ENCODE results near the gene ATP5F1B. TPM values are rescaled to one million over a fixed set of nuclear protein-coding genes. Genes with fewer than 3 reads are reported as not detected.

The ATP5F1B gene
- total and polyA plus RNA-seq, 8 donors: 126 to 299 (median 211) TPM

DNA sequence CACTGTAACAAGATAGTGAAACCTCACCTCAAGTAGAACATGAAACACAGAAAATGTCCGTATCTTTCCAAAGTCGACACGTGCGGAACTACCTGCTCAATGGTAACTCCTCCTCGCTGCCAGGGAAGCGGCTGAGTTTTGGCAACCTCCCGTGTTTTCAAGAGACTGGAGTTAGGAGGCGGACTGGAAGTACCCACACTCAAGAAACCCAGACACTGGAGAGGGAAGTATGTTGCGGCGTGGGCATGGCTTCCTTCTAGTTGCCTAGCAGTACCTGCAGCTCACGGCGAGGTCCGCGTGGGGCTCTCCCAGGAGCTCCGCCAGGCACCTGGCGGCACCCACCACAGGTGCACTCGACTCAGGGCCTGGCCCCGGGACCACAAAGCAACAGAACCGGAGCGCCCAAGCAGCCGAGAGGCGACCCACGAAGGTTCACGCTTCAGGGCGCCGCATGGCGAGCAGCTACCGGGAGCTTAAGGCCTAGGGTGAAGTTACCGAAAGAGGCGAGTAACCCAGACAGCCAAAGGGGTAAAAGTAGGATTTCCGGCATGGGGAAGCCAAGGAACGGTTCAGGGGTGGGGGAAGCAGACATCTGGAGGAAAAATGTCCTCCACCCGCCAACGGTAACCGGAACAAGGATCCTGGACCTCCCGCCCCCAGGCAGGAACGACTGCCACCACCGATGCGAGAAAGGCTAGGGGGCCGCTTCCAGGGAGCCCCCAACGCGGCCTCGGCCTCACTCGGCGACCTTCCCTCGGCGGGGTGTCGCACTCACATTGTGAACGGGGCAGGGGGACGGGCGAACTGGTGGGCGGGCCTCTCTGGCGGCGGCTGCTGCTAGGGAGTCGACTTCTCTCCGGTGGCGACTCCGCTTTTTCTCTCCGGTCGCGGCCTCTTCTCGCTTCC is 41.7 kb upstream of the ATP5F1B start:
- H3K36me3 ChIP-seq: no peaks in the 10 kb centered on the region
- FAIRE-seq: no peak
- H3K27me3 ChIP-seq: no peaks in the 10 kb centered on the region
- intact Hi-C loops (cut with DNase I): no loop called here
- peak; percentile 21 to 47 (median 35) for ATAC-seq
- peaks cover 0 to 8% (median 0%) of the 10 kb centered on the region in 3 donors for H3K4me1 ChIP-seq
- H3K4me3 ChIP-seq: peak overlapping the region; percentile 59 to 94 (median 78)
- peak; percentile 56 to 89 (median 72) for DNase-seq
- no peaks in the 10 kb centered on the region for H3K9me3 ChIP-seq
- H3K27ac ChIP-seq: peak overlapping the region; percentile 95 to 100 (median 100)
- TF ChIP-seq, protein P1, sequence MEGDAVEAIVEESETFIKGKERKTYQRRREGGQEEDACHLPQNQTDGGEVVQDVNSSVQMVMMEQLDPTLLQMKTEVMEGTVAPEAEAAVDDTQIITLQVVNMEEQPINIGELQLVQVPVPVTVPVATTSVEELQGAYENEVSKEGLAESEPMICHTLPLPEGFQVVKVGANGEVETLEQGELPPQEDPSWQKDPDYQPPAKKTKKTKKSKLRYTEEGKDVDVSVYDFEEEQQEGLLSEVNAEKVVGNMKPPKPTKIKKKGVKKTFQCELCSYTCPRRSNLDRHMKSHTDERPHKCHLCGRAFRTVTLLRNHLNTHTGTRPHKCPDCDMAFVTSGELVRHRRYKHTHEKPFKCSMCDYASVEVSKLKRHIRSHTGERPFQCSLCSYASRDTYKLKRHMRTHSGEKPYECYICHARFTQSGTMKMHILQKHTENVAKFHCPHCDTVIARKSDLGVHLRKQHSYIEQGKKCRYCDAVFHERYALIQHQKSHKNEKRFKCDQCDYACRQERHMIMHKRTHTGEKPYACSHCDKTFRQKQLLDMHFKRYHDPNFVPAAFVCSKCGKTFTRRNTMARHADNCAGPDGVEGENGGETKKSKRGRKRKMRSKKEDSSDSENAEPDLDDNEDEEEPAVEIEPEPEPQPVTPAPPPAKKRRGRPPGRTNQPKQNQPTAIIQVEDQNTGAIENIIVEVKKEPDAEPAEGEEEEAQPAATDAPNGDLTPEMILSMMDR (IDR thresholded peaks at IDR 0.05): no peak
- 0% methylated on average over 59 to 62 of the region's 62 CpGs for WGBS, 2 donors

DNA sequence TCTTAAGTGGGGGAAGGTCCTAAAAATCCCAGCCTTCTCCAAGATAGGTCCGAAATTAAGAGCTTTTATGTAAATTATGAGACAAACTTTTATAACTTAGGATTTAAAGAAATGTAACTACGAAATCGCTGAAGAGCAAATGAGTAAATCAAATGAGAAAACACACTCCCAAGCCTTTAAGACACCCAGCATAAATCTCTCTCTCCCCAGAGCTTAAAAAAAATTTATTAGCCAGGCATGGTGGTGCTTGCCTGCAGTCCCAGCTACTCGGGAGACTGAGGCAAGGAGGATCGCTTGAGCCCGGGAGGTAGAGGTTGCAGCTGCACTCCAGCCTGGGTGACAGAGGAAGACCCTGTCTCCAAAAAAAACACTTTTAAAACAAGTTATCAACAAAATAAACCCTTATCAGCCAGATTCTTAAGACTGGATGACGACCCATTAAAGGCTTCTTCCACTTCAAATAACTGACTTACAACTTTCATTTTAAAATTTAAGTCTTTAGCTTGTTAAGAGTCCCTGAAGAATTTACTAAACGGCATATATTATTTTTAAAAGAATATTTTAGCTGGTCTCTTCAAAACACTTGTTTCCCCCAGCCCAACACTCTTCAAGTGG is 39.1 kb upstream of the ATP5F1B start:
- ATAC-seq: no peak
- DNase-seq: peak in 1 of 6 donors; percentile 40
- intact Hi-C loops (cut with DNase I): no loop called here
- H3K9me3 ChIP-seq: no peaks in the 10 kb centered on the region
- H3K4me3 ChIP-seq: peak overlapping the region in 2 of 4 donors; percentile 59 to 94
- H3K27me3 ChIP-seq: no peaks in the 10 kb centered on the region
- peak overlapping the region; percentile 20 to 100 (median 68) for H3K27ac ChIP-seq
- no peak for FAIRE-seq
- H3K36me3 ChIP-seq: peaks cover 0 to 3% (median 0%) of the 10 kb centered on the region in 3 donors
- TF ChIP-seq, protein P1 (IDR thresholded peaks at IDR 0.05): no peak
- peaks cover 0 to 8% (median 0%) of the 10 kb centered on the region in 3 donors for H3K4me1 ChIP-seq
- WGBS, 2 donors: 7 to 11% methylated on average over 8 of the region's 8 CpGs

DNA sequence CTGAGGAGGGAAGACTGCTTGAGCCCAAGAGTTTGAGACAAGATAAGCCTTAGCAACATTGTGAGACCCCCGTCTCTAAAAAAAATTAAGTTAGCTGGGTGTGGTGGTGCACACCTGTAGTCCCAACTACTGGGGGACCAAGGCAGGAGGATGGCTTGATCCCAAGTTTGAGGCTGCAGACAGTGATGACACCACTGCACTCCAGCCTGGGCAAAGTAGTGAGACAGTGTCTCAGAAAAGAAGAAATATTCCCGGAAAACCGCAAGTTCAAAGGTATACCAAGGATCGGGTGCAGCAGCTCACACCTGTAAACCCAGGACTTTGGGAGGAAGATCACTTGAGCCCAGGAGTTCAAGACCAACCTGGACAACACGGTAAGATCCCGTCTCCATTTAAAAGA is 36.5 kb upstream of the ATP5F1B start:
- Histone ChIP-seq H3K36me3 (peaks cover 0 to 3% (median 0%) of the 10 kb centered on the region in 3 donors), H3K27ac (no peak overlapping the region), H3K9me3 (no peaks in the 10 kb centered on the region), H3K4me3 (no peak overlapping the region), H3K27me3 (no peaks in the 10 kb centered on the region), H3K4me1 (peaks cover 0 to 8% (median 0%) of the 10 kb centered on the region in 3 donors)
- TF ChIP-seq, protein P1 (IDR thresholded peaks at IDR 0.05): no peak
- ATAC-seq (no peak), DNase-seq (peak in 1 of 6 donors; percentile 10), FAIRE-seq (no peak)
- intact Hi-C loops (cut with DNase I): no loop called here
- WGBS, 2 donors: 88 to 93% methylated on average over 6 of the region's 6 CpGs

DNA sequence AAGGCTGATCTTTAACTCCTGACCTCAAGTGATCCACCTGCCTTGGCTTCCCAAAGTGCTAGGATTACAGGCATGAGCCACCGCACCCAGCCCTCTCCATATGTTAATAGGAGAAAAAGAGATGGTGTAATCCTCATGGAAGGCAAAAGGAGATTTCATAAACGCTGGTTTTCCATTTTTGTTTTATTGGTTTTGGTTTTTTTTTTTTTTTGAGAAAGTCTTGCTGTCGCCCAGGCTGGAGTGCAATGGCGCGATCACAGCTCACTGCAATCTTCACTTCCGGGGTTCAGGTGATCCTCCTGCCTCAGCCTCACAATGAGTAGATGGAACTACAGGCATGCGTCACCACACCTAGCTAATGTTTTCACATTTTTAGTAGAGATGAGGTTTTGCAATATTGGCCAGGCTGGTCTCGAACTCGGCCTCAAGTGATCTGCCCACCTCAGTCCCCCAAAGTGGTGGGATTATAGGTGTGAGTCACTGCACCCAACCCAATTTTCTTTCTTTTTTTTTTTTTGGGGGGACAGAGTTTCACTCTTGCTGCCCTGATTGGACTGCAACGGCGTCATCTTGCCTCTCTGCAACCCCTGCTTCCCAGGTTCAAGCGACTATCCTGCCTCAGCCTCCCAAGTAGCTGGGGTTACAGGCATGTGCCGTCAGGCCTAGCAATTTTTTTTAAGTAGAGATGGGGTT is 34.2 kb upstream of the ATP5F1B start:
- 93% methylated on average over 13 of the region's 13 CpGs for WGBS, 2 donors
- intact Hi-C loops (cut with DNase I): no loop called here
- FAIRE-seq (no peak), ATAC-seq (no peak), DNase-seq (peak in 1 of 6 donors; percentile 12)
- Histone ChIP-seq H3K9me3 (no peaks in the 10 kb centered on the region), H3K27ac (no peak overlapping the region), H3K4me3 (no peak overlapping the region), H3K36me3 (peaks cover 0 to 3% (median 0%) of the 10 kb centered on the region in 3 donors), H3K27me3 (no peaks in the 10 kb centered on the region), H3K4me1 (peaks cover 0 to 4% (median 0%) of the 10 kb centered on the region in 3 donors)
- TF ChIP-seq, protein P1 (IDR thresholded peaks at IDR 0.05): no peak

Data from pancreas (tissue), 10 donors.